HG03095 (cell line): Measurements from ENCODE around the gene PHF20.
"Not testable (repeated sequence)": the region's sequence is repeated elsewhere in the genome, so short reads cannot be mapped to it uniquely, and the experiment has no call there.

Experiments
- ATAC-seq: cut with Tn5 transposase; IDR thresholded peaks from one replicate; pipeline ENCODE4 v1.9.1; 2021; ENCODE audit warnings: moderate library complexity; ENCODE audit not compliant: unreplicated experiment

Gene PHF20

DNA sequence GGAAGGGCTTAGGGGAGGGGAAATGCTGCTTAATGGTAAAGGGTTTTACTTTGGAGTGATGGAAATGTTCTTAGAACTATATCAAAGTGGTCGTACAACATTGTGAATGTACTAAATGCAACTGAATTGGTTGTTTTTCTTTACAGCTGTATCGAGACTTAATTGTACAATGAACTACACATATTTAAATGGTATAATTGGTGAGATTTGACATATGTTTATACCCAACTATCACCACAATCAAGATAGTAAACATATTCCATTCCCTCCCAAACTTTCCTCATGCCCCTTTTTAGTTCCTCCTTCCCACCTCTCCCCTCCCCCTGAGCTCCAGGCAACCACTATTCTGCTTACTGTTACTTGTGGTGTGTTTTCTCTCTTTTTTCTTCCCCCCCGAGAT lies 138.4 kb downstream of the PHF20 start:
- ATAC-seq, result no peak

DNA sequence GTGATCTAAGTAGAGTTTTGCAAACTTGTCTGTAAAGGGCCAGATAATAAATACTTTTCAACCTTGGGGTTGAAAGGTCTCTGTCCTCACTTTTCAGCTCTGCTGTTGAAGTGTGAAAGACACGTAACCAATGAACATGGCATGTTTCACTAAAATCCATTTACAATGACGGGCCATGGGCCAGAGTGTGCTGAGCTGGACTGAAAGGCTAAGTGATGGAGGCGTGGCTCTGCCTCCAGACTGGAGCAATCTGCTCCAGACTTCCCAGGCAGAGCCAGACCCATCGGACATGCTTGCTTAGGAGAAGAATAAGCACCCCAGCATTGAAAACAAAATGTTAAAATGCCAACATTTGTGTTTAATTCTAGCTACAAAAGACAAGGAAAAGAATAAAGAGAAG lies 141.1 kb downstream of the PHF20 start:
- ATAC-seq, result no peak

DNA sequence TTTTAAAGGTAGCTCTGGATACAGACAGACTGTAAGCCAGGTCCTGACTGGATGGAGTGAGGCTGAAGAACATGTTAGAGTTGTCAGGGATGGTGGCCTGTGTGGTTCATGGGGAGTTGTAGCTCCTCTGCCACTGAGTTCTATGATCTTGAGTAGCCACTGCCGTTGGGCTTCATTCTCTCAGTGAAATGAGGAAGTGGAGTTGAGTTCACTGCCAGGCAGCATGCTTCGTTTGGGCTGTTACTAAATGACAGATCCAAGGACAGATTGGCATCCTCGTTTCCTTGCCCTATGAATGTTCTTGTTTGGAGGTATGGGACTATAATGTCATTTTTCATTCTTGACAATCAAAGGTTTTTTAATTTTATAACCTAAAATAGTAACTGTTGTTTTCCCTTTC lies 145.3 kb downstream of the PHF20 start:
- no peak for ATAC-seq

DNA sequence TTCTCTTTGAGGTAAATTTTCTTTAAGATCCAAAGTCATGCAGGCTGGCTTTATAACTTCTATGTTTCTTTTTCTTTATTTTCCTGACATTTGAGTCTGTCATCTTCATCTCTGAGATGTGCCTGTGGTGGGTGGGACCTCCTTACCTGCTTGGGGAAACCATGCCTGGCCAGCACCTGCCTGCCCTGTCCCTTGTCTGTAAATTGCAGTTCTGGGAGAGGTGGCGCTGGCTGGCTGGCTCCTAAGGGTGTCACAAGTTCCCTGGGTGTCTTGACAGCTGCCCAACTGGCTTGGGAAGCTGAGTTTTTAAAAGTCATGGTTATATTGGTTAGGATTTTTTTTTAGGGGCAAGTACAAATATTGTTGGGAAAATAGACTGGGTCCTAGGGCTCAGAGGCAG lies 146.2 kb downstream of the PHF20 start:
- ATAC-seq, result no peak

DNA sequence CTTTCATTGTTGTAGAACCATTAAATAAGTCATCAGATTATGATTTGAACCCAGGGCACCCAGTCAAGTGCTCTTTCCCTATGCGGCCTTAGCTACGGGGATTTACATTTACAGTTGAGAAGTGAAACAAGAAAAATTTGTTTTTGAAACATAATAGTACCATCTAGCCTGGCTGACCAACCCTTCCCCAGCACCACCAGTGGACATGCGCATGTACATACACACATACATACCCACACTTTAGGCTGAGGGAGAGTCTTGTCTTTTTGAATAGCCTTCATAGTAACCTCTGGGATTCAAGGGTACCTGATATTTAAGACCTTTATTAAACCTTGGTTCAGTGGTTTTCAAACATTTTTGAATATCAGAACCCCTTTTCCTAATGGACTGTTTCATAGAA lies 148.7 kb downstream of the PHF20 start:
- no peak for ATAC-seq

DNA sequence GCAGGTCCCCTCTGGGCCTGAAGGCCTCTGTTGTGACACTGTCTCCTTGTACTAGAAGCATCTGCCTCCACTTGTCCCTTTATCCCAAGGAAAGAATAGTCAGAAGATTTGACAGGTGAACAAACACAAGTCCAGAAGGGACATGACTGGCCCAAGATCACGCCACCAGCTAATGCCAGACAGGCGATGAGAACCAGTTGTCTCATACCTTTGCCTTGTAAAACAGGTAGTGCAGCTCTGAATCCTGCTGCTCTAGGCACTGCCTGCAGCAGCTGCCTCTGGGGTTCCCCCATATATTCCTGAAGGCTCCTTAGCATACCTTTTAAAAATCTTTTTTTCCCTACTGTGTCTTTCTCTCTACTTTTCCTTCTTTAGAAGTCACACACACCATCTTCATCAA lies 157.5 kb downstream of the PHF20 start:
- no peak for ATAC-seq

DNA sequence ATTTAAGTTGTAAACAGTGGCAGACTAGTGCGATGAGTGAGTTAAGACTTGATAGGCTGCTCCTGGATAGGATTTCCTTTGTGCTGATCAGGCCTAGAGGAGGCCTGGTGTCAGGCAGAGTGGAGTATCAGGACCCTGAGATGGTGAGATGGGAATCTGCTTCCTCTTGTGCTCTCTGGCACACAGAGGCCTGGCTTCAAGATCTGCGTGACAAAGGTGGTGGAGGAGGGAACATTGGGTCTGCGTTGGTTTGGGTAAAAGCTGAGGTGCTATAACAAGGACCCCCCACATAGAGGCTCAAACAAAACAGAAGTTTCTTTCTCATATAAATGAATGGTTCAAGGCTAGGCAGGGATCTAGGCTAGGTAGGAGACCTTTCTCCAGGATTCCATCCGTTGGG lies 162.2 kb downstream of the PHF20 start:
- no peak for ATAC-seq

DNA sequence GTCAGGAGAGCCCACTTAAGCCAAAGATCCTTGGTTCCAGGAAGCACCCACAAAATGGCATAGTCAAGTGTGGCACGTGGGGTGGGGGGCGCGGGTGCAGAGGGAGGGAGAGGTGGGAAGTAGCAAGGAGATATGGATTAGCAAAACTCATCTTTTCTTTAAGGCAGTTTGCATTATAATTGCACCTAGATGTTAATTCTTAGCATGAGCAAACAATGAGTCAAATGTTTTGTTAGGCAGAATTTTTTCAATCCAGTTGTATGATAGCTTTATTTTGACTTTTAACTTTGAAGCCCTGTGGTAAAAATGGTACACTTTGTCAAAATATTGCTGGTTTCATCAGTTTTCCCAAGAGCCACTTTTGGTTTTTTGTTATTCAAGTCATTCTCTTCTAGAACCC lies 167.4 kb downstream of the PHF20 start:
- ATAC-seq, result no peak

DNA sequence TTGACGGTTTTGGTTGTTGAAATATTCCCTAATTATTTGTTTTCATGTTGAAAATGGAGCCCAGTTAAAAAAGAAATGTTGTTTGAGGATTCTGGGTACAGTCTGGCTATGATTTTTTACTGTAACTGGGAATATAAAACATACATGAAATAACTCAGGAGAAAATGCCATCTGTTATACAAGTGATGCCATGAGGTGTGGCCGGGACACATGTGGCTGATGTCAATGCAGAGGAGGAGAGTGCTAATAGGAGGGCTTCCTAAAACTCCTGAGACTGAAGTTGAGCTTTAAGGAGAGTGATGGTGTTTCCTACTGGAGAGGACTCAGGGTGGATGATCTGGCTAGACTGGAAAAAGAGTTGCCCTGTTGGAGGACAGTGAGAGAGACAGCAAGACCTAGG lies 169.8 kb downstream of the PHF20 start:
- no peak for ATAC-seq

DNA sequence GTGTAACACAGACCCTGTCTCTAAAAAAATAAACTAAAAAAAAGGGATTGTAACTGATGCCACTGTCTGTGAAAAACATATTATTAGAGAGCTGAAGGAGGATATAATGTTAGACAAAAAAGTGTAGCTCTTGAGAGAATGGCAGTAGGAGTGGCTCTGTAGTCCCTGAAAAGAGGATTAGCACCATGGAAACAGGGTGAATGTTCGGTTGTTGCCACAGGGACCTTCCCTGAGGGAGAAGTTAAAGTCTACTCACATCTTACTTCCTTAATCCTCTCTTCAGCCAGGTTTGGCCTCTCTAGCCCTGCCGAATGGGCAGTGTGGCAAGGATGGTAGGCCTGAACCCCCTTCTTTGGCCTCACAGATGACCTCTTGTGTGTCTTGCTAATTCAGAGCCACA lies 170.4 kb downstream of the PHF20 start:
- no peak for ATAC-seq

DNA sequence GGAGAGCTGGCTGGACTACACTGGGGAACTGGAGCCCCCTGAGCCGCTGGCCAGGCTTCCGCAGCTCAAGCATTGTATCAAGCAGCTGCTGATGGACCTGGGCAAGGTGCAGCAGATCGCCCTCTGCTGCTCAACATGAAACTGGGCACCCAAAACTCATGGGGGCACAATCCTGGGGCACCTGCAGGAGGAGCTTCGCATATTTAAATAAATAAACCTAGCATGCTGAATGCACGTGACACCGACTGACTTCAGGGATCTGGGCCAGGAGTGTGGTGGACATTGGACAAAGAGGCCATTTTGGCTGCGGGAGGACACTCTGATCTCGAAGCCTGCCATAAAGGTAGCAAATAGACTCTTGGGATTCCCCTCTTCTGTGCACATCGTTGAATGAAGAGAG lies 175.7 kb downstream of the PHF20 start:
- ATAC-seq, result no peak

DNA sequence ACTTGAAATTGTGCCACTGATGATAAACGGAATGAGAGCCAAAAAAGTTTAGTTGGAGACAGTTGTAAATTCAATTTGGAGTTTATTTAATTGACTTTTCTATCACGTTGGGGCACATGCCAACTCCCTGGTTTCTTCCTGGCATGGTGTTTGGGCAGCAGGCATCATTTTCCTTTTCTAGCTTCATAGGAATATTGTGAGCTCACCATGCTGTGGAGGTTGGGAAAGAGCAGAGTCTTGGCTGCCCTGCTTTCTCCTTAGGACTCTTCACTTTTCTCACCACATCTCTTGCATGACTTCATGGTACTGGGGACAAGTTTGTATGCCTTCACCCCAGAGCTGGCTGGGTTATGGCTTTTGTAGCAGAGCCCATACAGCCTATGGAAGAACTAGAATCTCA lies 176.1 kb downstream of the PHF20 start:
- ATAC-seq, result no peak

DNA sequence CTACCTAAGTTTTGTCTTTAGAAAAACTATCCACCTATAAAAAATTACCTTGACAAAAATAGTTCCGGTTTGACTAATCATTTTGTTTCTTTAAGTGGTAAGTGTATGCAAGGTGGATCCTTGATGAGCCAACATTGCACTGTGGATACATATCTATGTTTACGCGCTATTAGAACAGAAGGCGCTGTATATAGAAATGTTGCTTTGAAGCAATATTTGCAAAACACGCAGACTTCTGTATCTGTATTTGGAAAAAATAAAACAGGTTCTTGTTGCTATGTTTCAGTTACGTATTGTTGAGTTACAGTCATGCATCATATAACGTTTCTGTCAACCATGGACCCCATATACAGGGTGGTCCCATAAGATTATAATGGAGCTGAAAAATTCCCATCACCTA lies 178.3 kb downstream of the PHF20 start:
- ATAC-seq, result no peak

DNA sequence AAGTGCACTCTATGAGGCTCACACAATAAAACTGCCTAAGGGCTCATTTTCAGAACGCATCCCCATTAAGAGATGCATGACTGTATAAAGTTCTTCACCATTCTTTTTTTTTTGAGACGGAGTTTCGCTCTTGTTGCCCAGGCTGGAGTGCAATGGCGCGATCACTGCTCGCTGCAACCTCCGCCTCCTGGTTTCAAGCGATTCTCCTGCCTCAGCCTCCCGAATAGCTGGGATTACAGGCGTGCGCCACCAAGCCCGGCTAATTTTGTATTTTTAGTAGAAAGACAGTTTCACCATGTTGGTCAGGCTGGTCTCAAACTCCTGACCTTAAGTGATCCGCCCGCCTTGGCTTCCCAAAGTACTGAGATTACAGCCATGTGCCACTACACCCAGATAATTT lies 180.3 kb downstream of the PHF20 start:
- ATAC-seq, result not testable (repeated sequence)

DNA sequence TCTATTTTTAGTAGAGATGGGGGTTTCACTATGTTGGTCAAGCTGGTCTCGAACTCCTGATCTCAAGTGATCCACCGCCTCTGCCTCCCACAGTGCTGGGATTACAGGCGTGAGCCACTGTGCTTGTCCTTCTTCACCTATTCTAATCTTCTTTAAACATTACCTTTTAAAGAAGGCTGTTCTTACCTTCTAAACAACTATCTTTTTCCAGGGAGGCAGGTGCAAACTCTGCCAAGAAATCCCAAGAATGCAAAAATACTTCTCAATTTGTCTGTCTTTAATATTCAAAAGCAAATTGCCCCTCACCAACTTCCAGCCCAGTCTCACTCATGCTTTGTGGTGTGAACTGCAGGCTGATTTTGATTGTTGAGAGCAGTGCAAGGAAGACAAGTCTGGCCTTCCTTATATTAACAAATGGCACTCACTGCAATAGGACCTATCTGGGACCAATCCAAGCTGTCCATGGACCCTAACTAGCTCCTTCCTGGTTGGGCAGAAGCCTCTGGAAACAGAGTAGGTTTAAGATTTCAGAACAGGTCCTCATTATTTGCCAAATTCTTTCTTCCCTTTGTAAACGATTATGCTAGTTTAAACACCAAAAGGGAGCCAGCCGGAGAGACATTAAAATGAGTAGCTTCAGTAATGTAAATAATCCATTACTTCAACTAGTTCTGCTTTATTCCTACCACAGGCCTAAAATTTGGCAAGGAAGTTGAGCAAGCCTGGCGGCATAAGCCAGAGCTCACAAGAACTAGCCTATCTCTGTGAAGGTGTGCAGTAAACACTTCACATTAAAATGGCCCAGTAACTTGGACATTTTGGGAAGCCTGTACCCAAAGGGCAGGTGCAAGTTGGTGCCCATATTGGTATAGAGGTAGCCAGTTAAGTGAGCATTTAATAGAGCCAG lies 180.9 kb downstream of the PHF20 start:
- no peak for ATAC-seq

DNA sequence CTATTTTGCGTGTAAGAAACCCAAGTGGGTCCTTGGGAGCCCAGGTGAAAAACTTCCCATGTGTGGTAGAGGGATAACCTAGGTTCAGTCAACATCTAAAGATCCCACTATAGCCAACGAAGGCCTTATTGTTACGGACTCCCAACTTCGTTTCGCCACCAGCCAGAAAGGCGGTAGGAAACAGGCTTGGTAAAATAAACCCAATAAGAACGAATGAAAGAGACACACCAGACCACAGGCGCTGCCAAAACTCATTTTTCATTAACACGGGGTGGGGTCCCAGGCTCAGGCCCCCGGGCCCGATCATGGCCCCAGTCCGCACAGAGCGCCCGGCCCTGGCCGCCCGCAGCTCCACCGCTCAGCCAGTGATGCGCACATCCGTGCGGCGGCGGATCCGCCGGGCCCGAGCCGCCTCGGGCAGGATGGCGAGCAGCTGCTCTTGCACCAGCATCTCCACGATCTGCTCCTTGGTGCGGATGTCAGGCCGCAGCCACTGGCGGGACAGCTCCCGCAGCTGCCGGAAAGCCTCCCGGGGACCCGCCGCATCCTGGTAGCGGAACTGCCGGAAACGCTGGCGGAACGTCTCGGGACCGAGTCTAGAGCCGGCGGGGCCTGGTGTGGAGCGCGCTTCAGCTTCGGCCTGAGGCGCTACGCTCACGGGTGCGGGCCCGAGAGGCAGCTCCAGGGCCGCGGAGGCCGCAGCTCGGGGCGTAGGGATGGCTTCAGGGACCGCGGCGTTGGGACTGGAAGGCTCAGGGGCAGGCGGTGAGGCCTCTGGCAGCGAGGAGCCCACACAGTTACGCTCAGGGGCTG lies 181.8 kb downstream of the PHF20 start:
- peak; percentile 14 for ATAC-seq

DNA sequence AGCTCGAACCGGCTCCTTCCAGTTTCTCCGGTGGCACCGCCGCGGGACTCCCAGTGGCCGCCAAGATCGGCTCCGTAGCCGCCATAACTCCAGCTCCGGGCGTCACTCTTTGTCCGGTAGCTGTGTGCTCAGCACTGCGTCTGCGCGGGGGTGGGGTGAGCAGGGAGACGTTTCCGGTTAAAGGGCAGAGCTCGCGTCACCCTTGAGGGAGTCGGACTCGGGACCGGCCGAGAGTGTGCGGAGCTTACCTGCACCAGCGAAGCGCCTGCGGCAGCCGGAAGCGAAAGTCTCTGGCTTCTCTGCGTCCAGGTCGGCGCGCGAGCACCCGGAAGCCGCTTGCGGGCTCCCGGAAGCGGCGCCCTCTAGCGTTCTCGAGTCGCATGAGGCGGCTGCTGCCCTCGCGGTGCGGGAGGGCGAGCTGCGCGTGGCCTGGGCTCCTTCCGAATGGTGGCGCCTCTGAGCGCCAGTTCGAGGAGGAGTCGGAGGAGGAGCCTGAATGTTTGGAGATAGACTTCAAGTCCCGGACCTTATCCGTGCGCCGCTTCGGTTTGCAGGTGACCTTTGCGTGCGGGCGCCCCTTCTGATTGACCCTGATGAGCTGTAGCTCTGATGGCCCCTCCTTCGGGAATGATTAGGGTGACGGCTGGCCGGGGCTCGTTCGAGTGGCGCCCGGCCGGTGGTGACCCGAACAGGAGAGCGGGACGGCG lies 182.5 kb downstream of the PHF20 start, which contains the start of gene SCAND1:
Gene SCAND1, minus strand, starts transcription at position 303 of the 707 bp plus-strand sequence. Its CDS starts 218 bp downstream, at position 85.
- ATAC-seq, result peak; percentile 75

DNA sequence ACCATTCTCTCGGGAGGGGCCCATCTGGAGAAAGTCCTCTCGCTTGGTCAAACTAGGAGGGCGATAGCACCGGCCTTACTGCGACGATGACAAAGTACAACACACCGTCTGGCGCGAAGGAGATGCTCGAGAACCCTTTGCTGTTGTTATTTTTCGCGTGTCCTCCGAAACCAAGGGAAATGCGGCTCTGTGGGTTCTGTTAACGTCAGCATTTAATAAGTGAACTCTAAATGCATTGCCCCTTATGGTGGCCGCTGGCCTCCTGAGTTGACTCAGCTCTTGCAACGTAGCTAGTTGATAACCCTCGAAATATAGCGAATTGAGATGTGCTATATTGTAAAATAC lies 183.1 kb downstream of the PHF20 start:
- no peak for ATAC-seq

DNA sequence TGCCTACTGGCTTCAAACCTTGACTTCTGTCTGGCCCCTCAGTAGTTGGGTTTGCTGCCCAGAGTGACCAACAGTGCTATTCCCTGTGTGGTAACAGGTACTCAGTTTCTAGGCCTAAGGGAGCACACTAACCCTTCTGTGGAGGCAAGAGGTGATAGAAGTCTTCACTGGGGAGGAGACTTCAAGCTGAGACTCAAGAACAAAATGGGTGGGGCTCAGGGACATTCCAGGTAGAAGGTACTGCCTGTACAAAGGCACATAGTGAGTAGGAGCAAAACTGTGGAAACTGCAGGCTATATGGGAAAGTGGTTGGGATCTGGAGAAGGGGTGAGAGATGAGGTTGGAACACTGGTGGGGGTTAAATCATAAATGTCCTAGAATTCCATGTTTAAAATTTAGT lies 184.8 kb downstream of the PHF20 start:
- ATAC-seq, result no peak

DNA sequence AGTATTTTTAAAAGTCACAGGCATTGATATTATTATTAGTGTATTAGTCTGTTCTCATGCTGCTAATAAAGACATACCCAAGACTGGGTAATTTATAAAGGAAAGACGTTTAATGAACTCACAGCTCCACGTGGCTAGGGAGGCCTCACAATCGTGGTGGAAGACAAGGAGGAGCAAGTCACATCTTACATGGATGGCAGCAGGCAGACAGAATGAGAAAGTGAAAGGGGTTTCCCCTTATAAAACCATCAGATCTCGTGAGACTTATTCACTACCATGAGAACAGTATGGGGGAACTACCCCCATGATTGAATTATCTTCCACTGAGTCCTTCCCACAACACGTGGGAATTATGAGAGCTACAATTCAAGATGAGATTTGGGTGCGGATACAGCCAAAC lies 187.5 kb downstream of the PHF20 start:
- not testable (repeated sequence) for ATAC-seq

DNA sequence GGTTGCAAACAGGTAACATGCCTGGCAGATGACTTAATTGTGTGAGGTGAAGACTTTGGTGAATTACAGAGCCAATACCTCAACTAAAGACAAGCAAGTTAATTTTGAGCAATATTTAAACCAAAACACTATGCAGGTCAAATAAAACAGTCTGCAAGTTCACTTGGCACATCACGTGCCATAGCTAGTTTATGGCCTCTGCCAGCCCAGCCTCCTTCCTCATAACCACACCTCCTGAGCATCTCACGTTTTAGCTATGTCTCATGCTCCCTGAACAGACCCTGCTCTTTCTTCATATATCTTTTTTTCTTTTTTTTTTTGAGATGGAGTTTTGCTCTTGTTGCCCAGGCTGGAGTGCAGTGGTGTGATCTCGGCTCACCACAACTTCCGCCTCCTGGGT lies 192.1 kb downstream of the PHF20 start:
- ATAC-seq, result no peak
